SHP77 treated with DMSO at 0.1 percent for 48 hours (cell line): ENCODE data around the gene TDRD6.

Experiments
- DNase-seq: peaks from one replicate; lab custom pipeline; 2025; lab: John Stamatoyannopoulos, UW

TDRD6 gene

GRCh38 chr6:46677314-46677654, 10.4 kb upstream of the TDRD6 start:
- DNase-seq: no peak

DNA sequence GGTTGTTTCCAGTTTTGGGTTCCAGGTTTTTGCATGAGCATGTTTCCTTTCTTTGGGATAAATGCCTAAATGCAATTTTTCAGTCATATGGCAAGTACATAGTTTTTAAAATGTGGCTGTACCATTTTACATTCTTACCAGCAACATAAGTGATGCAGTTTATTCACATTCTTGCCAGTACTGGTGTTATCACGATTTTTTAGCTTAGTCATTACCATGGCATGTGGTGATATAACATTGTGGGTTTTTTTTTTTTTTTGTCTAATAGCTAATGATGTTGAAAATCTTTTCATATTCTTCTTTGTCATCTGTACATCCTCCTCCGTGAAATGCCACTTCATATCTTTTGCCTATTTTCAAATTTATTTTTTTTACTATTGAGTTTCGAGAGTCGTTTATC, 2.9 kb upstream of the TDRD6 start:
- DNase-seq: no peak

DNA sequence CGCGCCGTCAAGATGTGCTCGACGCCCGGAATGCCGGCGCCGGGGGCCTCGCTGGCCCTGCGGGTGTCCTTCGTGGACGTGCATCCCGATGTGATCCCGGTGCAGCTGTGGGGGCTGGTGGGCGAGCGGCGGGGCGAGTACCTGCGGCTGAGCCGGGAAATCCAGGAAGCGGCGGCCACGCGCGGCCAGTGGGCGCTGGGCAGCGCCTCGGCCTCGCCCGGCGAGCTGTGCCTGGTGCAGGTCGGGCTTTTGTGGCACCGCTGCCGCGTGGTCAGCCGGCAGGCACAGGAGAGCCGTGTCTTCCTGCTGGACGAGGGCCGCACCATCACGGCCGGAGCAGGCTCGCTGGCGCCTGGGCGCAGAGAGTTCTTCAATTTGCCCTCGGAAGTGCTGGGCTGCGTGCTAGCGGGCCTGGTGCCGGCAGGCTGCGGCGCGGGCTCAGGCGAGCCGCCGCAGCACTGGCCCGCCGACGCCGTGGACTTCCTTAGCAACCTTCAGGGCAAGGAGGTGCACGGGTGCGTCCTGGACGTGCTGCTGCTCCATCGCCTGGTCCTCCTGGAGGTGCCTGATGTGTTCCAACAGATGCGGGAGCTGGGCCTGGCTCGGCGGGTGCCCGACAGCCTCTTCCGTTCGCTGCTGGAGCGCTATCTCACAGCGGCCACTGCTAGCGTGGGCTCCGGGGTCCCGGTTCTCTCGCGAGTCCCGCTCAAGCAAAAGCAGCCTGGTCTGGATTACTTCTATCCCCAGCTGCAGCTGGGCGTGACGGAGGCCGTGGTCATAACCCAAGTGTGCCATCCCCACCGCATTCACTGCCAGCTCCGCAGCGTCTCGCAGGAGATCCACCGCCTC, 656 bp downstream of the TDRD6 start:
- DNase-seq: no peak

DNA sequence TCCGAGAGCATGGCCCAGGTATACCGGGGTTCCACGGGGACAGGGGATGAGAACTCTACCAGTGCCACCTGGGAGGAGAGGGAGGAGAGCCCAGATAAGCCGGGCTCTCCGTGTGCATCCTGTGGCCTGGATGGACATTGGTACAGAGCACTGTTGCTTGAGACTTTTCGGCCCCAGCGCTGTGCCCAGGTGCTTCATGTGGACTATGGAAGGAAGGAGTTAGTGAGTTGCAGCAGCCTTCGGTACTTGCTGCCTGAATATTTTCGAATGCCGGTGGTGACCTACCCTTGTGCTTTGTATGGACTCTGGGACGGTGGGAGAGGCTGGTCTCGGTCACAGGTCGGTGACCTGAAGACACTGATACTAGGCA, 1.3 kb downstream of the TDRD6 start:
- no peak for DNase-seq

DNA sequence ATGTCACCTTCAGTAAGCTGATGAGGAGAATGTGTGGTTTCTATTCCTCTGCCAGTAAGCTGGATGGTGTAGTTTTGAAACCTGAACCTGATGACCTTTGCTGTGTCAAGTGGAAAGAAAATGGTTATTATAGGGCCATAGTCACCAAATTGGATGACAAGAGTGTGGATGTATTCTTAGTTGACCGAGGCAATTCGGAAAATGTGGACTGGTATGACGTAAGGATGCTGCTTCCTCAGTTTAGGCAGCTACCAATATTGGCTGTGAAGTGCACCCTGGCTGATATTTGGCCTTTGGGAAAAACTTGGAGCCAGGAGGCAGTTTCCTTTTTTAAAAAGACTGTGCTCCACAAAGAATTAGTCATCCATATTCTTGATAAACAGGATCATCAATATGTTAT, 2.0 kb downstream of the TDRD6 start:
- DNase-seq: no peak

DNA sequence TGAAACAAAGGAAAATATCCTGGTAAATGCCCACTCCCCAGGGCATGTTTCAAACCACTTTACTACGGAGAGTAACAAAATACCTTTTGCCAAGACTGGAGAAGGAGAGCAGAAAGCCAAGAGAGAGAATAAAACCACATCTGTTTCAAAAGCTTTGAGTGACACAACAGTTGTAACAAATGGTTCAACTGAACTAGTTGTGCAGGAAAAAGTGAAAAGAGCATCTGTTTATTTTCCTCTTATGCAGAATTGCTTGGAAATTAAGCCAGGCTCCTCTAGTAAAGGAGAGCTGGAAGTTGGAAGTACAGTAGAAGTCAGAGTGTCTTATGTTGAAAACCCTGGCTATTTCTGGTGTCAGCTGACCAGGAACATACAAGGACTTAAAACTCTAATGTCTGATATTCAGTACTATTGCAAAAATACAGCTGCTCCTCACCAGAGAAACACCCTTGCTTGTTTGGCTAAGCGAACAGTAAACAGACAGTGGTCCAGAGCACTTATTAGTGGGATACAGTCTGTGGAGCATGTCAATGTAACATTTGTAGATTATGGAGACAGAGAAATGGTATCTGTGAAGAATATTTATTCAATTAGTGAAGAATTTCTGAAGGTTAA, 2.6 kb downstream of the TDRD6 start:
- DNase-seq: no peak

DNA sequence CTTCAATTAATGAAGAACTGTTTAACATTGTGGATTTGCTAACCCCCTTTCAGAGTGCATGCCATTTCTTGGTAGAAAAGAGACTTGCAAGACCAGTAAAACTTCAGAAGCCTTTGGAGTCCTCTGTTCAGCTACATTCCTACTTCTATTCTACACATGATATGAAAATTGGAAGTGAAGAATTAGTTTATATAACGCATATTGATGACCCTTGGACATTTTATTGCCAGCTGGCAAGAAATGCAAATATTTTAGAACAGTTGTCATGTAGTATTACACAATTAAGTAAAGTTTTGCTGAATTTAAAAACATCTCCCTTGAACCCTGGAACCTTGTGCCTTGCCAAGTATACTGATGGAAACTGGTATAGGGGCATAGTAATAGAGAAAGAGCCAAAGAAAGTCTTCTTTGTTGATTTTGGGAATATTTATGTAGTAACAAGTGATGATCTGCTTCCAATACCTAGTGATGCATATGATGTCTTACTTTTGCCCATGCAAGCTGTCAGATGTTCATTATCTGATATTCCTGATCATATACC, 3.3 kb downstream of the TDRD6 start:
- no peak for DNase-seq

DNA sequence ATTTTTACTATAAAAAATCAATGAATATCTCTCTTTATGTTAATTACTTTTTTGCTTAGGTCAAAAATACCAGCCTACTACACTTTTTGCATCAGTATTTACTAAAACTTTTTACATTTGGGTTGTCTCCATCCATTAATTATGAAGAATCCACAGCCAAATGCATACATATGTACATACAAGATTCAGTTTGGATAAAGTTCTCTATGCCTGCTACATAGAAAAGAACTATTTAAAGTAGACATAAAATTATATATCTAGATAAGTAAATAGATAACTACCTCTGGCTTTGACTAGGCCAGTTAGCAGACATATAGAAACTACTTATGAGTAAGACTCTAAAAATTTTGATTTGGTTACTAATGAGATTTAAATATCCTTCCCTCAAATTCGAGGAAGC, 12.3 kb downstream of the TDRD6 start:
- DNase-seq: no peak

DNA sequence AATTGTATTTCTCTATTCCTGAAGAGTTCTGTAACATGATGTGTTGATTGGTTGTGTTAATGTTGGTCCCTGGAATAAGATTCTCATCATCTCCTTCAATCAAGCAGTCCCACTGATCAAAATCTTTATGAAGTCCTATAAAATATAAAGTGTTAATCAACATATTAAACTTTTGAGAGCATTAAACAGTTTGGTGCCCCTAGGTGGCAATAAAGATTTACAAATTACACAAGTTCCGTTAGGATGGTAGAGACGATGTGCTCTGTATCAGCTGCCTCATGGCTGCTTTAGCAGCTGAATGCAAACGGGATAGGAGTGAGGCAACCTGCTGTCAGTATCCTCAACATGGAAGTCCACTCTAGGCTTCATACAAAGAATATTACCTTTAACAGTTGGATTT, 16.9 kb downstream of the TDRD6 start:
- DNase-seq: peak; percentile 14

GRCh38 chr6:46706464-46706863, 18.8 kb downstream of the TDRD6 start:
- DNase-seq: no peak

DNA sequence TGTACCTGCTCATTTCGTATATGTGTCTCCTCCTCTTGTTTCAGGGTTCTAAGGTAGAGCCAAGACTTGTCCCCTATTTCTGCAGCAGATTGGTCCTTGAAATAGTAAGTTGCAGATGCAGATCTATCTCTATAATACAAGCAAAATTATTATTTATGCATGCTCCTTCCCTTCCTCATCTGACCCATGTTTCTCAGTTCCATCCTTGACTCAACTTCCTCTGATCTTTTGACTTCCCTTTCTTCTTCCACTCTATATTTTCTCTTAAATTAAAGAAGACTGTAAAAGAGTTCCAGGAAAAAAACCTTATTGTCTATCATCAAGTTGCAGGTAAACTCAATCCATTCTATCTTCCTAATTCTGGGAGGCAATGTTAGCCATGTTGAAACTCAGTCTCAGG, 23.8 kb downstream of the TDRD6 start:
- DNase-seq: no peak

DNA sequence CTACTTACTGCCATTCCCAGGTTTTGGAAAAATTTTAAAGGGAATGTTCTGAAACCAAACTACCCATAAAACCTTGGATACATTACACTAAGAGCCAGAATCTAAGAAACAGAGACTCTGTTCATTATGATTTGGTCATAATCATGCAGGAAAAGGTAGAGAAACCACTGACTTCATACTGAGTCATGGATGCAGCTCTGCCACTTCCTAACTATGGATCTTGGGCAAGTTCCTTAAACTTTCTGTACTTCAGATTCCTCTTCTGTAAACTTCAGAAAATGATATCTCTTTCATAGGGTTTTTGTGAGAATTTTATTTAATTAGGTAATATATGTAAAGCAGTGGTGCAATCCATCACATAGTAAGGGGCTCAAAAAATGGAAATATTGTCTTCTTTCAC, 27.5 kb downstream of the TDRD6 start:
- DNase-seq: no peak

DNA sequence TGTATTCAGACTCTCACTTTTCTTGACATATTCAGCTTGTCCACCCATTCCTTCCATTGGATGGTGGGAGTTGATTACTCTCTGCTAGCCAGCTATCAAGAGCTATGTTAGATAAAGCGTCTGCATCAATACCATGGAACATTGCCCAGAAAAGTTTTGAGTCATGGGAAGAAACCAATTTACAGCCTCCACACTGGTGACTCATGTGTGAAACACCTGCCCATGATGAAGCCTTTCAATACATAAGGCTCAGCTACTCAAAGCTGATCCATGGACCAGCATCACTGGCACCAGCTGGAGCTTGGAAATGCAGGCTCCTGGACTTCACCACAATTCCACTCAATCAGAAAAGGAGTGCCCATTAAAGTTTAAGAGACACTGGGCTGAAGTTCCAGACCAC, 31.4 kb downstream of the TDRD6 start:
- no peak for DNase-seq

DNA sequence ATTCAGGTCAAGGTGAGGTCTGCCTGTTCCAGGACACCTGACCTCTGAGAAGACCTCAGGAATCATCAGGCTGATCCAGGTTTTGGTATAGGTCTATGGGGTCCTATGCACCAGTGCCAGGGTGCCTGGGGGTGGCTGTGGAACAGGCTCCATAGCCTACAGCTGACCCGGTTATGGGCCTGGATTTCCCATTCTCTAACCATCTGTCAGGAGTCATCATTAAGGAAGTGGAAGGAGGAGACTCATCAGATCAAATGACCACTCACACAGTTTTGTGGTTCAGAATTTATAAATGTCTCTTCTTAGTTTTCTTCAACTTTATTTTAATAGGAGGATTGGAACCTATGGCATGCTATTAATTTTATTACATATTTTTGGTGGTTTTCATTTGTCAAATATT, 32.7 kb downstream of the TDRD6 start:
- no peak for DNase-seq

- no peak for DNase-seq
Measured at GRCh38 chr6:46729787-46730326, 42.2 kb downstream of the TDRD6 start.

DNA sequence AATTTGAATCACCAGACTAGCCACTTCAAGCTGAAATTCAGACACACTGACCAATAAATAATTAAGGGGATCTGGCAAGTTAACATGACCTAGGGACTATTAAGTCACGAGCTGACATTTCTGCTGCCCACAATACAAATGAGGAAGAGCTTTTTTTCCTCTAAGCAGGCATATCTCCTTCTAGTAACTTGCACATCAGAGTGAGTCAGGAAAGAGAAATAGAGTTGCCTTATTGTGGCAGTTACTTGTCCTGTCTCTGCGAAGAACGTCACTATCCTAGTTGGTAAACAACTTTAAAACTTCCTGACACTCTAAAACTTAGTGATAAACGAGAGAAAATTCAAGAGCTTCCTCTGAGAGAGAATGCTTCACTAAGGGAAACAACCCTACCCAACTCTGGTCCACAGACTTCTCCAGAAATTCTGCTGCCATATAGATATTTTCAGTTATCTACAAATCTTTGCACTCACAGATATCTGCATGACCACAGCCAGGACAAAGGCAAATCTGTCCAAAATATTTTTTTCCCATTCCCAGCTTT, 43.3 kb downstream of the TDRD6 start:
- DNase-seq: no peak

DNA sequence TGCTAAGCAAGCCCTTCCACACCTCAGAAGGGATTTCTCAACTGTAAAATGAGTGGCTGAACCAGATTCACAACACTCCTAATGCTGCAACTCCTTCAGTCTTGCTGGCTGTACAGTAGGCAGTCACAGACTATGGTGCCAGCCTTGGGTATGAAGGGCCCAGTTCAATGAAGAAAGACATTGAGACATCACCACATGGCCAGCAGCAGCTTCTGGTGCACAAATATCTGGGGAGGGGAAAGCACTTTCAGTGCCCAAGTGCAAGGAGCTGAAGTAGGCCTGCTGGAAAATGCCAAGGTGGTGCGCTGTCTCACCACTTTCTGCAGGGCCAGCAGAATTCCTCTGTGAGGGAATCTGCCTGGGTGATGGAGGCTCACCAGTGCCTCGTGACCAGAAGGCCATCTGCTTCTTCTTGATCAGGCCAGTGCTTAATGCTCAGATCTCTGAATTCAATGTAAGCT, 45.7 kb downstream of the TDRD6 start:
- DNase-seq: no peak

GRCh38 chr6:46734867-46735719, 47.4 kb downstream of the TDRD6 start, which contains the start of gene PLA2G7:
TSS of gene PLA2G7 (minus strand) at chr6:46735375. CDS start at chr6:46722891, 12,484 bp downstream.
- no peak for DNase-seq

- no peak for DNase-seq
Measured at GRCh38 chr6:46735720-46736031, 48.0 kb downstream of the TDRD6 start.

DNA sequence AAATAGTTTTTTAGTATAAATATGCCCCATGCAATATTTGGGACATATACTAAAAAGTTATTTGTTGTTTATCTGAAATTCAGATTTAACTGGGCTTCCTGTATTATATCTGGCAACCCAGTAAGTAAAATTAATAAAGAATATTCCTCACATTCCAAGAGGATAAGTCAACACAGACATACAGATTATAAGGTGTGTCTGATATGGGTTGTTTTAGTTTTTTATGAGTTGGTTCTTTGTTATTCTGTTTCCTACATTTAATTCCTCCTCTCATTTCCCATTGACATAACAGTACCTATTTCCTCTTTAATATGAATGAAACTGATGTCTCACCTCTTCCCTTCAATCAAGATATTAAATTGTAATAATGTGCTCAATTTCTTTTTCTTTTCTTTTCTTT, 49.2 kb downstream of the TDRD6 start:
- no peak for DNase-seq

- no peak for DNase-seq
Measured at GRCh38 chr6:46741482-46741881, 53.8 kb downstream of the TDRD6 start.

GRCh38 chr6:46741910-46742309, 54.2 kb downstream of the TDRD6 start:
- DNase-seq: no peak
